Measurements from ENCODE around the gene CFDP1.

GRCh38 chr16:75416904-75417565, 16.3 kb downstream of the CFDP1 start:
- no peak for TF ChIP-seq ZNF274 (IDR thresholded peaks at IDR 0.05; ENCODE audit: low read length)
- no peak for TF ChIP-seq ZNF274 (tag by site-specific recombination; IDR thresholded peaks at IDR 0.05; ENCODE audit: borderline replicate concordance)
- TF ChIP-seq ZFP3 (tag by site-specific recombination; IDR thresholded peaks at IDR 0.05; ENCODE audit: low read depth): no peak
- TF ChIP-seq CTCF (tag by site-specific recombination; IDR thresholded peaks at IDR 0.05): no peak
- no peak for TF ChIP-seq ZSCAN18 (tag by site-specific recombination; IDR thresholded peaks at IDR 0.05)
- no peak for TF ChIP-seq ZNF514 (tag by site-specific recombination; IDR thresholded peaks at IDR 0.05)
- no peak for TF ChIP-seq PATZ1 (tag by site-specific recombination; IDR thresholded peaks at IDR 0.05)
- no peak for TF ChIP-seq ZNF670 (tag by site-specific recombination; IDR thresholded peaks at IDR 0.05; ENCODE audit: low read depth)
- TF ChIP-seq MYNN (tag by site-specific recombination; IDR thresholded peaks at IDR 0.05; ENCODE audit: borderline replicate concordance): no peak
- TF ChIP-seq KLF16 (tag by site-specific recombination; IDR thresholded peaks at IDR 0.05): no peak
